Loucy (cell line): Measurements from ENCODE around the gene CALHM2.

ENCODE experiments used
- H2AFZ ChIP-seq: fragments of 200-600 bp; sonication (generic); 2 replicates; pipeline ENCODE4 v1.6.0; 2016; ENCODE audit warnings: antibody characterized with exemption, mild to moderate bottlenecking, low read length, moderate library complexity
- H3F3A ChIP-seq: fragments of 200-600 bp; 2 replicates; pipeline ENCODE4 v1.6.0; 2016; ENCODE audit warnings: antibody characterized with exemption, low read depth, mild to moderate bottlenecking
- H3K27me3 ChIP-seq: fragments of 200-600 bp; sonication (generic); 2 replicates; pipeline ENCODE4 v1.6.1; 2014; ENCODE audit warnings: low read length, mild to moderate bottlenecking; ENCODE audit not compliant: insufficient read depth, poor library complexity, severe bottlenecking
- H3K36me3 ChIP-seq: fragments of 200-600 bp; sonication (generic); 2 replicates; pipeline ENCODE4 v1.6.1; 2016; ENCODE audit warnings: low read length; ENCODE audit not compliant: insufficient read depth
- H3K4me1 ChIP-seq: fragments of 200-600 bp; sonication (generic); 2 replicates; pipeline ENCODE4 v1.5.1; 2014; ENCODE audit warnings: low read length, mild to moderate bottlenecking; ENCODE audit not compliant: insufficient read depth, poor library complexity, severe bottlenecking
- H3K4me2 ChIP-seq: fragments of 200-600 bp; sonication (generic); 2 replicates; pipeline ENCODE4 v1.6.0; 2014; ENCODE audit warnings: antibody characterized with exemption, low read length, low read depth, mild to moderate bottlenecking; ENCODE audit not compliant: poor library complexity, severe bottlenecking
- H3K4me3 ChIP-seq: fragments of 200-600 bp; sonication (generic); 2 replicates; pipeline ENCODE4 v1.5.1; 2014; ENCODE audit warnings: low read length, mild to moderate bottlenecking, mixed read lengths; ENCODE audit not compliant: poor library complexity, severe bottlenecking
- H3K79me2 ChIP-seq: fragments of 200-600 bp; sonication (generic); 2 replicates; pipeline ENCODE4 v1.6.1; 2014; ENCODE audit warnings: low read length; ENCODE audit not compliant: insufficient read depth
- H3K9ac ChIP-seq: fragments of 200-600 bp; sonication (generic); 2 replicates; pipeline ENCODE4 v1.6.0; 2014; ENCODE audit warnings: mild to moderate bottlenecking, low read depth, low read length, moderate library complexity; ENCODE audit not compliant: poor library complexity, severe bottlenecking
- H3K9me2 ChIP-seq: fragments of 200-600 bp; sonication (generic); replicated peaks from 2 replicates; pipeline ENCODE4 v1.6.1; 2016; ENCODE audit warnings: low read depth, low read length, mixed read lengths
- H3K9me3 ChIP-seq: fragments of 200-600 bp; sonication (generic); 2 replicates; pipeline ENCODE4 v1.6.1; 2014; ENCODE audit warnings: mild to moderate bottlenecking, antibody characterized with exemption, low read length, low read depth; ENCODE audit not compliant: insufficient read depth
- H4K20me1 ChIP-seq: fragments of 200-600 bp; sonication (generic); 2 replicates; pipeline ENCODE4 v1.6.0; 2014; ENCODE audit warnings: antibody characterized with exemption, low read length, mild to moderate bottlenecking; ENCODE audit not compliant: insufficient read depth, poor library complexity, severe bottlenecking
- EZH2phosphoT487 ChIP-seq: fragments of 200-600 bp; IDR thresholded peaks from 2 replicates; pipeline ENCODE4 v1.6.1; 2018; ENCODE audit warnings: antibody characterized with exemption, mild to moderate bottlenecking, moderate library complexity, borderline replicate concordance
- TF ChIP-seq, protein P1 (sequence below): fragments of 200-600 bp; sonication (generic); conservative IDR thresholded peaks from 2 replicates; pipeline ENCODE4 v1.5.1; 2014; ENCODE audit warnings: mild to moderate bottlenecking, antibody characterized with exemption, low read length

CALHM2 gene

GRCh38 chr10:103448746-103449145 lies 3.4 kb downstream of the CALHM2 start:
- Histone ChIP-seq H3K36me3 (peaks cover 39% of the 10 kb centered on the region; the same call in 1 of the 2 replicates), H3K9me2 (no peaks in the 10 kb centered on the region), H4K20me1 (peaks cover 16% of the 10 kb centered on the region), H2AFZ (no peak overlapping the region), H3K4me3 (peak overlapping the region; percentile 92), H3K9ac (no peak overlapping the region), H3F3A (no peaks in the 10 kb centered on the region), H3K4me2 (peak overlapping the region; percentile 94), H3K4me1 (peaks cover 31% of the 10 kb centered on the region), H3K9me3 (no peaks in the 10 kb centered on the region), H3K27me3 (no peaks in the 10 kb centered on the region), H3K79me2 (peaks cover 61% of the 10 kb centered on the region)
- TF ChIP-seq, protein P1, sequence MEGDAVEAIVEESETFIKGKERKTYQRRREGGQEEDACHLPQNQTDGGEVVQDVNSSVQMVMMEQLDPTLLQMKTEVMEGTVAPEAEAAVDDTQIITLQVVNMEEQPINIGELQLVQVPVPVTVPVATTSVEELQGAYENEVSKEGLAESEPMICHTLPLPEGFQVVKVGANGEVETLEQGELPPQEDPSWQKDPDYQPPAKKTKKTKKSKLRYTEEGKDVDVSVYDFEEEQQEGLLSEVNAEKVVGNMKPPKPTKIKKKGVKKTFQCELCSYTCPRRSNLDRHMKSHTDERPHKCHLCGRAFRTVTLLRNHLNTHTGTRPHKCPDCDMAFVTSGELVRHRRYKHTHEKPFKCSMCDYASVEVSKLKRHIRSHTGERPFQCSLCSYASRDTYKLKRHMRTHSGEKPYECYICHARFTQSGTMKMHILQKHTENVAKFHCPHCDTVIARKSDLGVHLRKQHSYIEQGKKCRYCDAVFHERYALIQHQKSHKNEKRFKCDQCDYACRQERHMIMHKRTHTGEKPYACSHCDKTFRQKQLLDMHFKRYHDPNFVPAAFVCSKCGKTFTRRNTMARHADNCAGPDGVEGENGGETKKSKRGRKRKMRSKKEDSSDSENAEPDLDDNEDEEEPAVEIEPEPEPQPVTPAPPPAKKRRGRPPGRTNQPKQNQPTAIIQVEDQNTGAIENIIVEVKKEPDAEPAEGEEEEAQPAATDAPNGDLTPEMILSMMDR: no peak

- peak overlapping the region; percentile 6 for H3K4me2 ChIP-seq
- H3K36me3 ChIP-seq: peaks cover 54% of the 10 kb centered on the region; the same call in 1 of the 2 replicates
- TF ChIP-seq EZH2phosphoT487: no peak
- no peaks in the 10 kb centered on the region for H3K27me3 ChIP-seq
- H4K20me1 ChIP-seq: peaks cover 16% of the 10 kb centered on the region
- H3K79me2 ChIP-seq: peaks cover 52% of the 10 kb centered on the region
- H3K9ac ChIP-seq: no peak overlapping the region
- peaks cover 20% of the 10 kb centered on the region for H3K4me1 ChIP-seq
- H3K9me2 ChIP-seq: no peaks in the 10 kb centered on the region
- no peak overlapping the region for H2AFZ ChIP-seq
- no peaks in the 10 kb centered on the region for H3K9me3 ChIP-seq
- no peak overlapping the region for H3K4me3 ChIP-seq
- no peaks in the 10 kb centered on the region for H3F3A ChIP-seq
Observed at GRCh38 chr10:103447187-103447586, 5.0 kb downstream of the CALHM2 start.

GRCh38 chr10:103445767-103446567 lies 6.2 kb downstream of the CALHM2 start:
- Histone ChIP-seq H3K9ac (no peak overlapping the region), H3K27me3 (no peaks in the 10 kb centered on the region), H3K4me3 (no peak overlapping the region), H3K4me1 (peaks cover 20% of the 10 kb centered on the region), H3K9me2 (no peaks in the 10 kb centered on the region), H3F3A (no peaks in the 10 kb centered on the region), H3K9me3 (no peaks in the 10 kb centered on the region), H2AFZ (no peak overlapping the region), H3K4me2 (no peak overlapping the region), H4K20me1 (peaks cover 16% of the 10 kb centered on the region), H3K79me2 (peaks cover 40% of the 10 kb centered on the region), H3K36me3 (peaks cover 66% of the 10 kb centered on the region; the same call in 1 of the 2 replicates)
- TF ChIP-seq, protein P1: no peak
- no peak for TF ChIP-seq EZH2phosphoT487

GRCh38 chr10:103445366-103445765 lies 6.8 kb downstream of the CALHM2 start:
- Histone ChIP-seq H3K4me2 (no peak overlapping the region), H3K9me2 (no peaks in the 10 kb centered on the region), H3F3A (no peaks in the 10 kb centered on the region), H3K4me1 (peaks cover 14% of the 10 kb centered on the region), H3K79me2 (peaks cover 34% of the 10 kb centered on the region), H3K36me3 (peaks cover 71% of the 10 kb centered on the region; the same call in 1 of the 2 replicates), H3K4me3 (no peak overlapping the region), H2AFZ (no peak overlapping the region), H4K20me1 (peaks cover 13% of the 10 kb centered on the region), H3K27me3 (no peaks in the 10 kb centered on the region), H3K9me3 (no peaks in the 10 kb centered on the region), H3K9ac (no peak overlapping the region)
- no peak for TF ChIP-seq EZH2phosphoT487
- TF ChIP-seq, protein P1: no peak
